Subcutaneous adipose tissue (tissue), 4 donors: ENCODE measurements around the gene RASGRP1. TPM values are rescaled to one million over a fixed set of nuclear protein-coding genes. Genes with fewer than 3 reads are reported as not detected.

Source experiments
- CTCF ChIP-seq: fragments of 450-650 bp; IDR thresholded peaks from one replicate; pipeline ENCODE4 v1.5.1; 2016; ENCODE audit warnings: low read depth, mild to moderate bottlenecking, control low read depth, antibody characterized with exemption, moderate library complexity
- total RNA-seq, 4 donors: library from RNA; depleted of rRNA; stranded (reverse); fragments of >200 nt; gene quantifications; one replicate each; pipeline ENCODE4 v1.1.0, GENCODE V29; 2016

Gene RASGRP1
- total RNA-seq, 4 donors from 2014 or later = 0.94 to 2.9 (median 1.8) TPM

GRCh38 chr15:38460543-38460942 is 104.1 kb downstream of the RASGRP1 start:
- no peak for TF ChIP-seq CTCF

- TF ChIP-seq CTCF = no peak
Measured at GRCh38 chr15:38459480-38459879, 105.1 kb downstream of the RASGRP1 start.

- TF ChIP-seq CTCF = no peak
Measured at GRCh38 chr15:38458646-38459045, 106.0 kb downstream of the RASGRP1 start.

- no peak for TF ChIP-seq CTCF
Measured at GRCh38 chr15:38455092-38455491, 109.5 kb downstream of the RASGRP1 start.

GRCh38 chr15:38454696-38455090 is 109.9 kb downstream of the RASGRP1 start:
- no peak for TF ChIP-seq CTCF

GRCh38 chr15:38453971-38454695 is 110.5 kb downstream of the RASGRP1 start, which contains the start of gene FAM98B:
TSS of gene FAM98B (plus strand) at chr15:38454127. CDS start at chr15:38454162, 35 bp downstream.
- TF ChIP-seq CTCF = no peak

- TF ChIP-seq CTCF = no peak
Measured at GRCh38 chr15:38441130-38441519, 123.5 kb downstream of the RASGRP1 start.
